Transverse colon (tissue), 3 donors: ENCODE measurements around the gene KRT39.

Source experiments
- POLR2A ChIP-seq: fragments of 450-650 bp; IDR thresholded peaks from one replicate; pipeline ENCODE4 v1.6.1; 2016; ENCODE audit warnings: antibody characterized with exemption, mild to moderate bottlenecking, moderate library complexity
- TF ChIP-seq, protein P1 (sequence below), 5 experiments: fragments of 200-600 bp in 3 of 5; fragments of 450-650 bp in 2 of 5; sonication (generic) in 3 of 5; IDR thresholded peaks; 1 replicate in 2 of 5; 2 replicates in 3 of 5; pipeline ENCODE4 v1.5.1; 2016 to 2017; ENCODE audit warnings: antibody characterized with exemption in 5 of 5, inconsistent platforms in 3 of 5, mild to moderate bottlenecking in 2 of 5, moderate library complexity in 1 of 5

DNA sequence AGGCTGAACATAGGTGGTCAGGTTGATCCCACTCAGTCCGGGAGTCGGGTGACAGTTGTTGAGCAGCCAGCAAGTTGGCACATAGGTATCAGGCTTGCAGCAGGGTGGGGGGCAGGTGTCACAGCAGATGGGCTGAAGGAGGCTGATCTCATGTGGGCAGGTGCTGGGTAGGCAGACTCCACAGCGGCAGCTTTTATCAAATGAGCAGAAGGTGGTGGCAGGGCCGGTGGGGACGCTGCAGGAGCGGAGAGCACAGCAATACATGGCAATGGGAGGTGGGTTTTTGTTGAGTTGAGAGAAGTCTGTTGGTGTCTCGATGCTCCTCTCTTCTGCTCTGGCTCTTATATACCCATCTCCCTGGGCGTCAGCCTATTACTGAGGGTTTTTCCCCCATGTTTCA is 42.1 kb upstream of the KRT39 start, which contains the start of gene KRTAP3-1:
- TF ChIP-seq, protein P1, sequence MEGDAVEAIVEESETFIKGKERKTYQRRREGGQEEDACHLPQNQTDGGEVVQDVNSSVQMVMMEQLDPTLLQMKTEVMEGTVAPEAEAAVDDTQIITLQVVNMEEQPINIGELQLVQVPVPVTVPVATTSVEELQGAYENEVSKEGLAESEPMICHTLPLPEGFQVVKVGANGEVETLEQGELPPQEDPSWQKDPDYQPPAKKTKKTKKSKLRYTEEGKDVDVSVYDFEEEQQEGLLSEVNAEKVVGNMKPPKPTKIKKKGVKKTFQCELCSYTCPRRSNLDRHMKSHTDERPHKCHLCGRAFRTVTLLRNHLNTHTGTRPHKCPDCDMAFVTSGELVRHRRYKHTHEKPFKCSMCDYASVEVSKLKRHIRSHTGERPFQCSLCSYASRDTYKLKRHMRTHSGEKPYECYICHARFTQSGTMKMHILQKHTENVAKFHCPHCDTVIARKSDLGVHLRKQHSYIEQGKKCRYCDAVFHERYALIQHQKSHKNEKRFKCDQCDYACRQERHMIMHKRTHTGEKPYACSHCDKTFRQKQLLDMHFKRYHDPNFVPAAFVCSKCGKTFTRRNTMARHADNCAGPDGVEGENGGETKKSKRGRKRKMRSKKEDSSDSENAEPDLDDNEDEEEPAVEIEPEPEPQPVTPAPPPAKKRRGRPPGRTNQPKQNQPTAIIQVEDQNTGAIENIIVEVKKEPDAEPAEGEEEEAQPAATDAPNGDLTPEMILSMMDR (IDR thresholded peaks at IDR 0.05), result no peak
- no peak for TF ChIP-seq POLR2A
